ENCODE data around the gene PFKP.

Gene PFKP

DNA sequence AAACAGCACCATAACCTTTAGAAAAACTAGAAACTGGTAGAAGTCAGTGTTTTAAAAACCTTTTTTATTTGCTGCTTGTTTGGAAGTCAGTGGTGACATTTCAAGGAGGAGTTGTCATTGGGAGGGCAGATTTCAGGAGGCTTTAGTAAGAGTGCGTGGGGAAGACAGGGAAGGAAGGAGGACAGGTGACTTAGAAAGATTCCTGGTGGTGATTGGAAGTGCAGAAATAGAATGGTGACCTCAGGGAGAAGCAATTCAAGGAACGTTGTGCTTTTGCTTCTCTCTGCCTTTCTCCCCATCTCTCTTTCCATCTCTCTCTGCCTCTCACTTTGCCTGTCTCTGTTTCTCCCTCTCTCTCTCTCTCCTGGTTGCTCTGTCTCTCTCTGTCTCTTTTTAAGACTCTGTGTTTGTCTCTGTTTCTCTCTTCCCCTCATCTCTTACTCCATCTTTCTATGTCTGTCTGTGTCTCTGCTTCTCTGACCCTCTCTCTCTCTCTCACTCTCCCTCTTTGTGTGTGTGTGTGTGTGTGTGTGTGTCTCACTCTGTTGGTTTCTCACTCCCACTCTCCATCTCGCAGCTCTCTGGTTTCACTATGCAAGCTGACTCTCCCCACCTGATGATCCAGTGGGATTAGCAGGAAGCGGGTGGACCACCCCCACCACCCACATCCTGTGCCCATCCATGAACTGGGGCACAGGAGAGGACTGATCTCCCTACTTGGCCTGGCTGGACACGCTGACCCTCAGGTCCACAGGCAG is 10.9 kb upstream of the PFKP start:
- no peaks in the 10 kb centered on the region for H3K9me3 ChIP-seq (ENCODE audit: insufficient read depth, low read depth, low read length)

DNA sequence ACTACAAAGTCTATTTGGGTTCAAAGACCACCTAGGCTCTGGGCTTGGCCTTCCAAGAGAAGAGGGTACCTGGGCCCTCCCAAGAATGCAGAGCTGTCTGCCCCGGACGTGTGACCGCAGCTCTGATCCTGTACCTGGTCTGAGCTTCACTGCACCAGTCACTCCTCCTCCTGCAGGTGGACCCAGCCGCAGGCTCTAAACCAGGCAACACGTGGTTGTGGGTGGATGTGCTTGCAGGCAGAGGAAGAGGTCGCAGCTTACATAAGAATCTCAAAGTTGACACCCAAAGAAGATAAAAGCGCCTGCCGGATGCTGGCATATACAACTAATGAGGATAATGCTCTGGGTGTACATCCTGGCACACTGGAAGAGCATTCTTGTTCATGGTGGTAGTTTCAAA is 9.4 kb upstream of the PFKP start:
- no peak overlapping the region for H3K9ac ChIP-seq (ENCODE audit: low read depth, low read length, poor library complexity, severe bottlenecking)
- no peaks in the 10 kb centered on the region for H3K36me3 ChIP-seq (ENCODE audit: insufficient read depth, low read length)
- no peak overlapping the region for H3K4me3 ChIP-seq (ENCODE audit: low read length, poor library complexity, severe bottlenecking)
- H3K27me3 ChIP-seq (ENCODE audit: insufficient read depth, low read length, poor library complexity, severe bottlenecking): no peaks in the 10 kb centered on the region
- no peaks in the 10 kb centered on the region for H4K20me1 ChIP-seq (ENCODE audit: insufficient read depth, low read length, poor library complexity, severe bottlenecking)
- TF ChIP-seq, protein P1, sequence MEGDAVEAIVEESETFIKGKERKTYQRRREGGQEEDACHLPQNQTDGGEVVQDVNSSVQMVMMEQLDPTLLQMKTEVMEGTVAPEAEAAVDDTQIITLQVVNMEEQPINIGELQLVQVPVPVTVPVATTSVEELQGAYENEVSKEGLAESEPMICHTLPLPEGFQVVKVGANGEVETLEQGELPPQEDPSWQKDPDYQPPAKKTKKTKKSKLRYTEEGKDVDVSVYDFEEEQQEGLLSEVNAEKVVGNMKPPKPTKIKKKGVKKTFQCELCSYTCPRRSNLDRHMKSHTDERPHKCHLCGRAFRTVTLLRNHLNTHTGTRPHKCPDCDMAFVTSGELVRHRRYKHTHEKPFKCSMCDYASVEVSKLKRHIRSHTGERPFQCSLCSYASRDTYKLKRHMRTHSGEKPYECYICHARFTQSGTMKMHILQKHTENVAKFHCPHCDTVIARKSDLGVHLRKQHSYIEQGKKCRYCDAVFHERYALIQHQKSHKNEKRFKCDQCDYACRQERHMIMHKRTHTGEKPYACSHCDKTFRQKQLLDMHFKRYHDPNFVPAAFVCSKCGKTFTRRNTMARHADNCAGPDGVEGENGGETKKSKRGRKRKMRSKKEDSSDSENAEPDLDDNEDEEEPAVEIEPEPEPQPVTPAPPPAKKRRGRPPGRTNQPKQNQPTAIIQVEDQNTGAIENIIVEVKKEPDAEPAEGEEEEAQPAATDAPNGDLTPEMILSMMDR (conservative IDR thresholded peaks at IDR 0.05; ENCODE audit: low read length): no peak
- TF ChIP-seq EZH2phosphoT487 (IDR thresholded peaks at IDR 0.05; ENCODE audit: borderline replicate concordance): no peak
- no peak overlapping the region for H3K4me2 ChIP-seq (ENCODE audit: low read depth, low read length, poor library complexity, severe bottlenecking)
- no peaks in the 10 kb centered on the region for H3K79me2 ChIP-seq (ENCODE audit: insufficient read depth, low read length)
- H3K9me2 ChIP-seq (replicated peaks; ENCODE audit: low read depth, low read length): no peaks in the 10 kb centered on the region
- H2AFZ ChIP-seq (ENCODE audit: low read length): no peak overlapping the region
- H3K4me1 ChIP-seq (ENCODE audit: insufficient read depth, low read length, poor library complexity, severe bottlenecking): no peaks in the 10 kb centered on the region
- no peaks in the 10 kb centered on the region for H3F3A ChIP-seq (ENCODE audit: low read depth)
- H3K9me3 ChIP-seq (ENCODE audit: insufficient read depth, low read depth, low read length): no peaks in the 10 kb centered on the region

More for the DNA sequence above, 10.9 kb upstream of the PFKP start:
- no peak overlapping the region for H3K4me2 ChIP-seq (ENCODE audit: low read depth, low read length, poor library complexity, severe bottlenecking)
- no peaks in the 10 kb centered on the region for H3K9me2 ChIP-seq (replicated peaks; ENCODE audit: low read depth, low read length)
- H3F3A ChIP-seq (ENCODE audit: low read depth): no peaks in the 10 kb centered on the region
- H3K4me3 ChIP-seq (ENCODE audit: low read length, poor library complexity, severe bottlenecking): no peak overlapping the region
- TF ChIP-seq, protein P1 (conservative IDR thresholded peaks at IDR 0.05; ENCODE audit: low read length): no peak
- no peak for TF ChIP-seq EZH2phosphoT487 (IDR thresholded peaks at IDR 0.05; ENCODE audit: borderline replicate concordance)
- no peaks in the 10 kb centered on the region for H4K20me1 ChIP-seq (ENCODE audit: insufficient read depth, low read length, poor library complexity, severe bottlenecking)
- H3K9ac ChIP-seq (ENCODE audit: low read depth, low read length, poor library complexity, severe bottlenecking): no peak overlapping the region
- H3K4me1 ChIP-seq (ENCODE audit: insufficient read depth, low read length, poor library complexity, severe bottlenecking): no peaks in the 10 kb centered on the region
- H3K27me3 ChIP-seq (ENCODE audit: insufficient read depth, low read length, poor library complexity, severe bottlenecking): no peaks in the 10 kb centered on the region
- H3K79me2 ChIP-seq (ENCODE audit: insufficient read depth, low read length): no peaks in the 10 kb centered on the region
- no peak overlapping the region for H2AFZ ChIP-seq (ENCODE audit: low read length)
- H3K36me3 ChIP-seq (ENCODE audit: insufficient read depth, low read length): no peaks in the 10 kb centered on the region

DNA sequence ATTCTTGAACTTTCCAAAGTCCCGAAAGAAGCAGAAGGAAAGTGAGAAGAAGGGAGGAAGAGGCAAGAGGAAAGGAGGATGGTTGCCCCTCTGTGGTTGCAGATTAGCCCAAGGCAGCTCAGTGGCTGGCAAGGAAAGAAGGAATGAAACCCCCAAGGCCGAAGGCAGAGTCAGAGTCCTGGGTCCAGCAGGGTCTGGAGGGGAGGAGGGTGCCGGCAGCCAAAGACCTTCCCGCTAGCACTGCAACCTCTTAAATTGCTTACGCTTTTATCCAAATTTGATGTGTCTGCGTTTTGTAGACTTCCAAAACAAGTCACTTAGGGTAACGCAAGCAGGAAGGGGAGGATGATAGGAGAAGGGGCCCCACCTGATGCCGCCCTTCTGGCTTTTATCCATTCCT is 7.4 kb upstream of the PFKP start:
- Histone ChIP-seq H3K36me3 (ENCODE audit: insufficient read depth, low read length) (no peaks in the 10 kb centered on the region), H3F3A (ENCODE audit: low read depth) (no peaks in the 10 kb centered on the region), H4K20me1 (ENCODE audit: insufficient read depth, low read length, poor library complexity, severe bottlenecking) (no peaks in the 10 kb centered on the region), H3K9me3 (ENCODE audit: insufficient read depth, low read depth, low read length) (no peaks in the 10 kb centered on the region), H3K79me2 (ENCODE audit: insufficient read depth, low read length) (no peaks in the 10 kb centered on the region), H3K4me3 (ENCODE audit: low read length, poor library complexity, severe bottlenecking) (no peak overlapping the region), H3K4me2 (ENCODE audit: low read depth, low read length, poor library complexity, severe bottlenecking) (no peak overlapping the region), H3K27me3 (ENCODE audit: insufficient read depth, low read length, poor library complexity, severe bottlenecking) (no peaks in the 10 kb centered on the region), H3K9me2 (replicated peaks; ENCODE audit: low read depth, low read length) (no peaks in the 10 kb centered on the region), H3K4me1 (ENCODE audit: insufficient read depth, low read length, poor library complexity, severe bottlenecking) (no peaks in the 10 kb centered on the region), H2AFZ (ENCODE audit: low read length) (no peak overlapping the region), H3K9ac (ENCODE audit: low read depth, low read length, poor library complexity, severe bottlenecking) (no peak overlapping the region)
- TF ChIP-seq EZH2phosphoT487 (IDR thresholded peaks at IDR 0.05; ENCODE audit: borderline replicate concordance): no peak
- TF ChIP-seq, protein P1 (conservative IDR thresholded peaks at IDR 0.05; ENCODE audit: low read length): no peak
